HL-60 (cell line): ENCODE measurements around the gene ADAMTS20.

Experiments used
- DNase-seq, 2 experiments: peaks; one replicate each; pipeline ENCODE4 v3.0.0-alpha.2; 2010 to 2020; ENCODE audit warnings: low read depth in 1 of 2, low spot score in 1 of 2
- H3K27ac ChIP-seq: fragments of 250-450 bp; sonication (Bioruptor Pico); replicated peaks from 2 replicates; pipeline ENCODE4 v1.5.1; 2020; ENCODE audit warnings: mild to moderate bottlenecking, moderate library complexity
- H3K27me3 ChIP-seq: fragments of 250-450 bp; sonication (Bioruptor Pico); 2 replicates; pipeline ENCODE4 v1.5.1; 2021; ENCODE audit warnings: mild to moderate bottlenecking, moderate library complexity; ENCODE audit not compliant: insufficient read depth, poor library complexity, severe bottlenecking
- H3K4me3 ChIP-seq: replicated peaks from 2 replicates; pipeline ENCODE4 v1.5.1; 2011; ENCODE audit warnings: mild to moderate bottlenecking, control low read depth, low read length; ENCODE audit not compliant: insufficient read depth
- GABPA ChIP-seq: IDR thresholded peaks from 2 replicates; pipeline ENCODE4 v1.6.1; 2012; ENCODE audit warnings: low read depth
- POLR2AphosphoS5 ChIP-seq: IDR thresholded peaks from 2 replicates; pipeline ENCODE4 v1.6.1; 2012; ENCODE audit warnings: low read depth
- SPI1 ChIP-seq: IDR thresholded peaks from 2 replicates; pipeline ENCODE4 v1.6.1; 2012; ENCODE audit warnings: low read depth, mild to moderate bottlenecking, borderline replicate concordance
- TF ChIP-seq, protein P1 (sequence below): IDR thresholded peaks from 2 replicates; pipeline ENCODE4 v1.6.1; 2012; ENCODE audit warnings: low read depth; ENCODE audit not compliant: insufficient replicate concordance
- TF ChIP-seq, protein P2 (sequence below): IDR thresholded peaks from one replicate; pipeline ENCODE4 v1.5.1; 2011; ENCODE audit warnings: low read length, control low read depth, inconsistent platforms; ENCODE audit not compliant: insufficient read depth

ADAMTS20 gene

DNA sequence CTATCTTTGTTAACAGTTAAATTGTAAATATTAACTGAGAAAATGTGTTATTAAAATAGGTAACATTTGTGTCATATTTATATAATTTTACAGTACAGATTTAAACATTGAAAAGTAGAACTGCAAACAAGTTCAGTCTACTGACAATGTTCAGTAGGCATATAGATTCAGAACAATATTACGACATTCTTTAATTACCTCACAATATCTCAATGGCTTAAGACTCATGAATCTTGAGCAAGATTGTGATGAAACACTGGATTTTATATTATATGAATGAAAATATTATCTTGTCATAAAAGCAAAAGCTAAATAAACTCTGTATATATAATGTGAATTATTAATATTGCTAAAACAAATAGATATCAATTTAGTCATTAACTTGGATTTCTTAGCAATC lies 194.9 kb downstream of the ADAMTS20 start:
- no peak for TF ChIP-seq SPI1
- TF ChIP-seq, protein P1, sequence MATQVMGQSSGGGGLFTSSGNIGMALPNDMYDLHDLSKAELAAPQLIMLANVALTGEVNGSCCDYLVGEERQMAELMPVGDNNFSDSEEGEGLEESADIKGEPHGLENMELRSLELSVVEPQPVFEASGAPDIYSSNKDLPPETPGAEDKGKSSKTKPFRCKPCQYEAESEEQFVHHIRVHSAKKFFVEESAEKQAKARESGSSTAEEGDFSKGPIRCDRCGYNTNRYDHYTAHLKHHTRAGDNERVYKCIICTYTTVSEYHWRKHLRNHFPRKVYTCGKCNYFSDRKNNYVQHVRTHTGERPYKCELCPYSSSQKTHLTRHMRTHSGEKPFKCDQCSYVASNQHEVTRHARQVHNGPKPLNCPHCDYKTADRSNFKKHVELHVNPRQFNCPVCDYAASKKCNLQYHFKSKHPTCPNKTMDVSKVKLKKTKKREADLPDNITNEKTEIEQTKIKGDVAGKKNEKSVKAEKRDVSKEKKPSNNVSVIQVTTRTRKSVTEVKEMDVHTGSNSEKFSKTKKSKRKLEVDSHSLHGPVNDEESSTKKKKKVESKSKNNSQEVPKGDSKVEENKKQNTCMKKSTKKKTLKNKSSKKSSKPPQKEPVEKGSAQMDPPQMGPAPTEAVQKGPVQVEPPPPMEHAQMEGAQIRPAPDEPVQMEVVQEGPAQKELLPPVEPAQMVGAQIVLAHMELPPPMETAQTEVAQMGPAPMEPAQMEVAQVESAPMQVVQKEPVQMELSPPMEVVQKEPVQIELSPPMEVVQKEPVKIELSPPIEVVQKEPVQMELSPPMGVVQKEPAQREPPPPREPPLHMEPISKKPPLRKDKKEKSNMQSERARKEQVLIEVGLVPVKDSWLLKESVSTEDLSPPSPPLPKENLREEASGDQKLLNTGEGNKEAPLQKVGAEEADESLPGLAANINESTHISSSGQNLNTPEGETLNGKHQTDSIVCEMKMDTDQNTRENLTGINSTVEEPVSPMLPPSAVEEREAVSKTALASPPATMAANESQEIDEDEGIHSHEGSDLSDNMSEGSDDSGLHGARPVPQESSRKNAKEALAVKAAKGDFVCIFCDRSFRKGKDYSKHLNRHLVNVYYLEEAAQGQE: no peak
- TF ChIP-seq, protein P2, sequence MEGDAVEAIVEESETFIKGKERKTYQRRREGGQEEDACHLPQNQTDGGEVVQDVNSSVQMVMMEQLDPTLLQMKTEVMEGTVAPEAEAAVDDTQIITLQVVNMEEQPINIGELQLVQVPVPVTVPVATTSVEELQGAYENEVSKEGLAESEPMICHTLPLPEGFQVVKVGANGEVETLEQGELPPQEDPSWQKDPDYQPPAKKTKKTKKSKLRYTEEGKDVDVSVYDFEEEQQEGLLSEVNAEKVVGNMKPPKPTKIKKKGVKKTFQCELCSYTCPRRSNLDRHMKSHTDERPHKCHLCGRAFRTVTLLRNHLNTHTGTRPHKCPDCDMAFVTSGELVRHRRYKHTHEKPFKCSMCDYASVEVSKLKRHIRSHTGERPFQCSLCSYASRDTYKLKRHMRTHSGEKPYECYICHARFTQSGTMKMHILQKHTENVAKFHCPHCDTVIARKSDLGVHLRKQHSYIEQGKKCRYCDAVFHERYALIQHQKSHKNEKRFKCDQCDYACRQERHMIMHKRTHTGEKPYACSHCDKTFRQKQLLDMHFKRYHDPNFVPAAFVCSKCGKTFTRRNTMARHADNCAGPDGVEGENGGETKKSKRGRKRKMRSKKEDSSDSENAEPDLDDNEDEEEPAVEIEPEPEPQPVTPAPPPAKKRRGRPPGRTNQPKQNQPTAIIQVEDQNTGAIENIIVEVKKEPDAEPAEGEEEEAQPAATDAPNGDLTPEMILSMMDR: no peak
- TF ChIP-seq GABPA: no peak
- TF ChIP-seq POLR2AphosphoS5: no peak
- no peak overlapping the region for H3K27ac ChIP-seq

DNA sequence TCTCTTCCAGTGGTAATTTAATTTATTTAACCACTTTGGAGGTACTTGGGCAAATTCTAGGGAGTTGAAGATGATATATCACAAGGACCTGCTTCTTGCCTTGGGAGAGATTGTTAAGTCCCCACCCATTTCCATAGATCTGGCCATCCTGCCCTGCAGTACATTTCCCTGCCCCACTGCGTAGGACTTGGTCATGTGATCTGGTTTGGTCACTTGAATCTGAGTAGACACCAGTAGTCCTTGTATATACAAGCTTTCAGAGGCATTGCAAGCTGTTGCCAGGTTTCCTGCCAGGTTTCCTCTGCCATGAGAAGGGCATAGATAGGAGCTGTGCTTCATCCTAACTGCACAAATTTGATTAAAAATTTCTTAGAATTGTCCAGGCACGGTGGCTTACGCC lies 200.0 kb downstream of the ADAMTS20 start:
- no peak overlapping the region for H3K4me3 ChIP-seq
- H3K27me3 ChIP-seq: no peaks in the 10 kb centered on the region
- TF ChIP-seq, protein P2: no peak
- TF ChIP-seq, protein P1: no peak
- TF ChIP-seq SPI1: no peak
- no peak for TF ChIP-seq GABPA
- no peak for TF ChIP-seq POLR2AphosphoS5
- no peak for DNase-seq
- H3K27ac ChIP-seq: no peak overlapping the region

More for the DNA sequence above, 194.9 kb downstream of the ADAMTS20 start:
- peak in 1 of 2 experiments; percentile 64 for DNase-seq
- Histone ChIP-seq H3K27me3 (no peaks in the 10 kb centered on the region), H3K4me3 (no peak overlapping the region)

DNA sequence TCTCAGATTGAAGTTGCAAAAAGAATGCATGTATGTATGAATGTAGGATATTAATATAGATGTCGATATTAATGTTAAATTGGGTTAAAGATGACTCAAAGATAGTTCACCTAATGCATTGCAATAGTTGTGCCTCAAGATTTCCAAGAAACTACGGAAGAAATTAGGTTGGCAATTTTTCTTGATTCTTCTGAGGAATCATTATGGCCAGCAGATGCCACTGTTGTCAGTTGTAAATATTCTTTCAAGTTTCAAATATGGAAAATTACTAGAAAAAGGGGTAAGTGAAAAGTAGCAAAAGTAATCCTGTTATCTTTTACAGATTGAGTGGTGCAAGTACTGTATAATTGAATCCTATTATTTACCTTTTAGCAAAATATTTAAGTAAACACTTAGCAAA lies 202.1 kb downstream of the ADAMTS20 start:
- H3K27ac ChIP-seq: no peak overlapping the region
- DNase-seq: no peak
- no peak for TF ChIP-seq POLR2AphosphoS5
- TF ChIP-seq, protein P2: no peak
- TF ChIP-seq, protein P1: no peak
- no peak for TF ChIP-seq SPI1
- no peak for TF ChIP-seq GABPA
- H3K27me3 ChIP-seq: no peaks in the 10 kb centered on the region
- no peak overlapping the region for H3K4me3 ChIP-seq
